Esophagus muscularis mucosa (tissue), 4 donors: ENCODE data around the gene MS4A18. TPM values are rescaled to one million over a fixed set of nuclear protein-coding genes. Genes with fewer than 3 reads are reported as not detected.

Source experiments
- DNase-seq: peaks from one replicate; pipeline ENCODE4 v3.0.0-alpha.2; 2017; ENCODE audit errors: extremely low spot score
- H3K27ac ChIP-seq, 4 donors: fragments of 200-600 bp; sonication (generic); replicated peaks in 1 of 4; 1 replicate in 3 of 4; 2 replicates in 1 of 4; pipeline ENCODE4 v1.5.1; 2016 to 2019; ENCODE audit warnings: mild to moderate bottlenecking in 1 of 4
- H3K27me3 ChIP-seq, 4 donors: fragments of 200-600 bp; sonication (generic); one replicate each; pipeline versions ENCODE4 v1.5.1 to v1.6.0; 2016 to 2019
- H3K36me3 ChIP-seq, 4 donors: fragments of 200-600 bp; sonication (generic); one replicate each; pipeline ENCODE4 v1.5.1; 2016 to 2019
- H3K4me1 ChIP-seq, 4 donors: fragments of 200-600 bp; sonication (generic); one replicate each; pipeline ENCODE4 v1.5.1; 2016 to 2019
- H3K4me3 ChIP-seq, 4 donors: fragments of 200-600 bp; sonication (generic); 1 replicate in 2 of 4; 2 replicates in 2 of 4; pipeline ENCODE4 v1.5.1; 2016 to 2019; ENCODE audit warnings: mild to moderate bottlenecking in 4 of 4, moderate library complexity in 1 of 4
- H3K9me3 ChIP-seq, 4 donors: fragments of 200-600 bp; sonication (generic); 1 replicate in 3 of 4; 2 replicates in 1 of 4; pipeline ENCODE4 v1.5.1; 2016 to 2019
- POLR2A ChIP-seq: fragments of 450-650 bp; IDR thresholded peaks from one replicate; pipeline ENCODE4 v1.6.1; 2017; ENCODE audit warnings: antibody characterized with exemption, moderate library complexity, mild to moderate bottlenecking, low read depth
- whole genome bisulfite sequencing: methylation state at CpG from one replicate; pipeline ENCODE4 v1.1.5; 2018; 5-methylcytosine and 5-hydroxymethylcytosine counted together
- intact Hi-C: fragments of 100-400 bp; cut with DNase I; formaldehyde crosslinking; loops from one replicate; pipeline ENCODE4 v1.15.1; 2023
- total RNA-seq, 4 donors: library from RNA; depleted of rRNA; stranded (reverse); fragments of >200 nt; gene quantifications; one replicate each; pipeline versions ENCODE4 v1.1.0 to v1.2.1, GENCODE V29; 2016

MS4A18 gene
- total RNA-seq, 4 donors from 2014 or later, result not detected

DNA sequence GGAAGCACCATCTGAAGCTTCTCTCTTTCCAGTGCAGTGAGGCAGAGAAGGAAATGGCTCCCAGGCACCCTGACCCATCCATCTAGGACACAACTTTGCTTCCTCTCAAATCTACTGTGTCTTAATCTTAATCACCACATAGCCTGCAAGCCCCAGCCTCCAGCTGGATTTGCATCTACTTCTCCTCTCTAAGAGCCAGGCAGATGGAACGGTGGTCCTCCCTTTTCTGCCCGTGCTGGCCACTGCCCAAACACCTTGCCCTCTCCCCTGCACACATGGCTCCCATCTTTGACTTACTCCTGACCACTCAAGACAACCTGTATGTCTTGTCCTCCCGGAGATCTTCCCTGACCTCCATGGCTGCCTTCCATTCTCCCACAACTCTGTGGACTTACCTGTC, 68.0 kb downstream of the MS4A18 start:
- intact Hi-C loops, result no loop called here
- Histone ChIP-seq H3K9me3 (no peaks in the 10 kb centered on the region), H3K4me1 (peaks cover 0 to 9% (median 3%) of the 10 kb centered on the region in 4 donors), H3K27ac (no peak overlapping the region), H3K4me3 (no peak overlapping the region), H3K36me3 (no peaks in the 10 kb centered on the region), H3K27me3 (peaks cover 0 to 4% (median 0%) of the 10 kb centered on the region in 4 donors)
- DNase-seq, result no peak
- TF ChIP-seq POLR2A, result no peak
- WGBS, result 75% methylated on average over 3 of the region's 3 CpGs

Other genes starting within 250 kb of the MS4A18 start
- gene MS4A12, start 231.9 kb upstream of the MS4A18 start, total RNA-seq, result 1 to 10 TPM in 1 of 4 donors, not detected in 3; 1.8 TPM
- not detected for gene MS4A13, start 209.3 kb upstream of the MS4A18 start, total RNA-seq
- not detected for gene MS4A8, start 25.1 kb upstream of the MS4A18 start, total RNA-seq
- under 1 TPM in 2 of 4 donors, not detected in 2; 0.40 to 0.52 TPM for gene MS4A15, start 32.1 kb downstream of the MS4A18 start, total RNA-seq
- not detected for gene MS4A10, start 60.6 kb downstream of the MS4A18 start, total RNA-seq
- 10 to 100 TPM; 11.6 to 29.5 (median 21.8) TPM for gene CCDC86, start 117.4 kb downstream of the MS4A18 start, total RNA-seq
- 1 to 10 TPM in 3 of 4 donors, under 1 TPM in 1; 0.33 to 2.9 (median 1.8) TPM for gene PTGDR2, start 131.2 kb downstream of the MS4A18 start, total RNA-seq
- gene ZP1, start 142.8 kb downstream of the MS4A18 start, total RNA-seq, result under 1 TPM in 1 of 4 donors, not detected in 3; 0.26 TPM
- 10 to 100 TPM; 35.7 to 63.0 (median 57.1) TPM for gene PRPF19, start 181.9 kb downstream of the MS4A18 start, total RNA-seq
- gene TMEM109, start 189.4 kb downstream of the MS4A18 start, total RNA-seq, result 100 to 1,000 TPM; 106 to 186 (median 138) TPM
- 1 to 10 TPM; 2.9 to 9.3 (median 6.8) TPM for gene TMEM132A, start 199.7 kb downstream of the MS4A18 start, total RNA-seq
- 10 to 100 TPM; 24.1 to 61.0 (median 29.9) TPM for gene SLC15A3, start 227.5 kb downstream of the MS4A18 start, total RNA-seq
- 1 to 10 TPM in 2 of 4 donors, under 1 TPM in 1, not detected in 1; 0.32 to 2.2 (median 1.3) TPM for gene CD6, start 247.0 kb downstream of the MS4A18 start, total RNA-seq